Nephron progenitor cell (in vitro differentiated cells): ENCODE data around the gene SPINT2.
A peak's percentile ranks its signal among the peaks of the same experiment; 100 is the strongest.

Experiments
- DNase-seq: peaks from one replicate; pipeline ENCODE4 v3.0.0; 2021
- H3K27ac Mint-ChIP-seq: 2 replicates; pipeline ENCODE4 v1.8.0; 2021; ENCODE audit warnings: mild to moderate bottlenecking, moderate library complexity, mixed read lengths
- H3K27me3 Mint-ChIP-seq: 2 replicates; pipeline ENCODE4 v1.8.0; 2021; ENCODE audit warnings: mild to moderate bottlenecking, low read depth, mixed read lengths; ENCODE audit not compliant: poor library complexity
- H3K36me3 Mint-ChIP-seq: 2 replicates; pipeline ENCODE4 v1.8.0; 2021; ENCODE audit warnings: low read depth, mixed read lengths
- H3K4me1 Mint-ChIP-seq: 2 replicates; pipeline ENCODE4 v1.8.0; 2021; ENCODE audit warnings: mixed read lengths
- H3K4me3 Mint-ChIP-seq: 2 replicates; pipeline ENCODE4 v1.8.0; 2021; ENCODE audit warnings: mild to moderate bottlenecking, moderate library complexity, mixed read lengths
- H3K9me3 Mint-ChIP-seq: 2 replicates; pipeline ENCODE4 v1.8.0; 2021; ENCODE audit warnings: mild to moderate bottlenecking, moderate library complexity, mixed read lengths
- CTCF ChIP-seq: fragments of 200-600 bp; sonication (generic); IDR thresholded peaks from 2 replicates; pipeline ENCODE4 v1.5.0; 2021; ENCODE audit warnings: antibody characterized with exemption

The SPINT2 gene

GRCh38 chr19:38277969-38278680 is 13.8 kb downstream of the SPINT2 start:
- Mint-ChIP-seq H3K36me3 (no peaks in the 10 kb centered on the region), H3K27me3 (peaks cover 4% of the 10 kb centered on the region), H3K4me3 (no peak overlapping the region), H3K4me1 (peaks cover 35% of the 10 kb centered on the region), H3K9me3 (no peaks in the 10 kb centered on the region), H3K27ac (peak overlapping the region; percentile 87)
- no peak for DNase-seq
- TF ChIP-seq CTCF, result no peak

GRCh38 chr19:38278751-38279150 is 14.4 kb downstream of the SPINT2 start:
- no peak for DNase-seq
- no peak for TF ChIP-seq CTCF
- Mint-ChIP-seq H3K27ac (peak overlapping the region; percentile 87), H3K27me3 (peaks cover 1% of the 10 kb centered on the region), H3K9me3 (no peaks in the 10 kb centered on the region), H3K4me1 (peaks cover 35% of the 10 kb centered on the region), H3K4me3 (no peak overlapping the region), H3K36me3 (no peaks in the 10 kb centered on the region)

GRCh38 chr19:38280030-38280921 is 15.9 kb downstream of the SPINT2 start:
- H3K9me3 Mint-ChIP-seq, result no peaks in the 10 kb centered on the region

GRCh38 chr19:38281811-38282566 is 17.6 kb downstream of the SPINT2 start:
- Mint-ChIP-seq H3K9me3 (no peaks in the 10 kb centered on the region), H3K27me3 (no peaks in the 10 kb centered on the region), H3K27ac (peak overlapping the region; percentile 77), H3K36me3 (peaks cover 15% of the 10 kb centered on the region), H3K4me3 (no peak overlapping the region), H3K4me1 (peaks cover 55% of the 10 kb centered on the region)
- no peak for TF ChIP-seq CTCF
- no peak for DNase-seq

More at GRCh38 chr19:38280030-38280921, 15.9 kb downstream of the SPINT2 start:
- H3K27ac Mint-ChIP-seq, result peak overlapping the region; percentile 64
- H3K36me3 Mint-ChIP-seq, result no peaks in the 10 kb centered on the region
- H3K4me1 Mint-ChIP-seq, result peaks cover 39% of the 10 kb centered on the region
- DNase-seq, result no peak
- no peaks in the 10 kb centered on the region for H3K27me3 Mint-ChIP-seq
- TF ChIP-seq CTCF, result no peak
- no peak overlapping the region for H3K4me3 Mint-ChIP-seq

GRCh38 chr19:38283271-38283670 is 18.9 kb downstream of the SPINT2 start:
- no peak for DNase-seq
- peaks cover 53% of the 10 kb centered on the region for H3K4me1 Mint-ChIP-seq
- TF ChIP-seq CTCF, result no peak
- H3K27ac Mint-ChIP-seq, result no peak overlapping the region
- peaks cover 19% of the 10 kb centered on the region for H3K36me3 Mint-ChIP-seq
- H3K27me3 Mint-ChIP-seq, result no peaks in the 10 kb centered on the region
- H3K9me3 Mint-ChIP-seq, result no peaks in the 10 kb centered on the region
- no peak overlapping the region for H3K4me3 Mint-ChIP-seq
